Right ventricle myocardium inferior (tissue), 1 donor: Measurements from ENCODE around the gene PQBP1. TPM values are rescaled to one million over a fixed set of nuclear protein-coding genes. Genes with fewer than 3 reads are reported as not detected.

ENCODE experiments used
- ATAC-seq: fragments of 200-7000 bp; cut with Tn5 transposase; one replicate; pipeline ENCODE4 v1.9.1; 2020; ENCODE audit warnings: mild to moderate bottlenecking, moderate library complexity
- DNase-seq: peaks from one replicate; pipeline ENCODE4 v3.0.0; 2021; ENCODE audit errors: missing footprints
- intact Hi-C: fragments of 100-400 bp; cut with DNase I; formaldehyde crosslinking; loops from one replicate; pipeline ENCODE4 v1.11.0; 2022
- total RNA-seq: library from RNA; stranded (reverse); fragmentation: NEBNext Ultra II Directional; extraction: Animal tissue kit (Norgen Biotek cat#: 25700); gene quantifications from one replicate; pipeline ENCODE4 v1.2.1, GENCODE V29; 2021
- donor health status: DM: no; HTN: yes; CAD: no; lungs with severe emphysema.

Gene PQBP1
- total RNA-seq, 1 donor from 2014 or later, result 58.6 TPM

DNA sequence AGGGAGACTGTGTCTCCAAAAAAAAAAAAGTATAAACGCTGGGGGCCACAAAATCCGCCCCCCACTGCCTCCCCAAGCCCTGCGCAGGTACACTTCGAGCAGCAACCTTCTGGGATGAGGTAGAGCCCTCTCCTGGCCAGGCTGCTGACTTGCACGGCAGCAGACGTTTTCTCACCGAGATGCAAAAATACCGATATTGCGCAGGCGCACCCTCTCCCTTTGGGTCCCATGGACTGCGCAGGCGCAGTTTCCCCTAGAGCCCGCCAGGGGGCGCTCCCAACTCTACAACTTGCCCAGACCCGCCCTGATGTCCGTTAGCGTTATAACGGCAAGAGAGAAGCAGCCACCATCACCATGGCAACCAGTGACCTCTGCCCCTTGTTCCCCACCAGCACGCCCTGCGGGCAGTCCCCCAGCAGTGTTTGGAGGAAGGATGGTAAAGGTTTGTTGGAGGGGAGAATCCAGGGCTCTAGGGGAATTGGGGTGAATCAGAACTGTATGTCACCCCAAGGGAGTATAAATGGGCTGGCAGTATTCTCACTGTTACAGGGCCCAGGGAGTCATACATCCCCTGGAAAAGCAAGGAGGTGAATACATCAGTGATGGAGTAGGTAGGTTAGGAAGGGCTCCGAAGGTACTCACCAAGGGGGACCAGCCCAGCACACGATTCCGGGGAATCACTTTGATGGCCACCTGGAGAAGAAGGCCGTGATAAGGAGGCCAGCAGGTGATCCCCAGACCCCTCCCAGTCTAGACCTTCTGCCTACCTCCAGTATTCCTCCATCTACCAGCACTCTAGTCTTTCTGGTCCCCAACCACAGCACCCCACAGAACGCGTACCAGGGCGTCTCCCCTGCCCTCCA, 19.6 kb downstream of the PQBP1 start:
- DNase-seq (peak; percentile 93), ATAC-seq (peak; percentile 76)
- intact Hi-C loops, result loop anchor here (5.0 to 10.0 kb wide), 2 partner anchors 40 to 273 kb away; partner anchors contain the start of gene OTUD5

DNA sequence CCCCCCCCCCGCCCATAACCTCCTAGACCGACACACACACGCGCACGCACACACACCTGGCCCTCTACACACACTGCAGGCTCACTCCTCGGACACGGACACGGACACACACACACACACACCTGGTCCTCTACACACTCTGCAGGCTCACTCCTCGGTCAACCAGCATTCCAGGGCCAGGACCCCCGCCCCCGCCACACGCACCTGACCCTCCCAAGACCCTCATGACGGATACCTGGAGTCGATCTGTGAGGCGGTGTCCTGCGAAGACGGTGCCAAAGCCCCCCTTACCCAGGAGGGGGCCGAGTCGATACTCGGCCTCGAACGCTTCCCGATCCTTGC, 20.5 kb downstream of the PQBP1 start:
- ATAC-seq, result no peak
- intact Hi-C loops, result loop anchor here (5.0 to 10.0 kb wide), 2 partner anchors 39 to 273 kb away; partner anchors contain the start of gene OTUD5

GRCh38 chrX:48918643-48919340, 21.1 kb downstream of the PQBP1 start, which contains the start of gene PIM2:
TSS of gene PIM2 (minus strand) at chrX:48919024. CDS start at chrX:48918834, 190 bp downstream.
- intact Hi-C loops, result loop anchor here (5.0 to 10.0 kb wide), 2 partner anchors 39 to 274 kb away; partner anchors contain the start of gene OTUD5

More for the DNA sequence above, 20.5 kb downstream of the PQBP1 start:
- no peak for DNase-seq

GRCh38 chrX:48919360-48919841, 21.7 kb downstream of the PQBP1 start:
- intact Hi-C loops, result loop anchor here (5.0 to 10.0 kb wide), 2 partner anchors 38 to 275 kb away; partner anchors contain the start of gene OTUD5

More at GRCh38 chrX:48918643-48919340, 21.1 kb downstream of the PQBP1 start, which contains the start of gene PIM2:
- ATAC-seq, result peak; percentile 88
- DNase-seq, result peak; percentile 93

DNA sequence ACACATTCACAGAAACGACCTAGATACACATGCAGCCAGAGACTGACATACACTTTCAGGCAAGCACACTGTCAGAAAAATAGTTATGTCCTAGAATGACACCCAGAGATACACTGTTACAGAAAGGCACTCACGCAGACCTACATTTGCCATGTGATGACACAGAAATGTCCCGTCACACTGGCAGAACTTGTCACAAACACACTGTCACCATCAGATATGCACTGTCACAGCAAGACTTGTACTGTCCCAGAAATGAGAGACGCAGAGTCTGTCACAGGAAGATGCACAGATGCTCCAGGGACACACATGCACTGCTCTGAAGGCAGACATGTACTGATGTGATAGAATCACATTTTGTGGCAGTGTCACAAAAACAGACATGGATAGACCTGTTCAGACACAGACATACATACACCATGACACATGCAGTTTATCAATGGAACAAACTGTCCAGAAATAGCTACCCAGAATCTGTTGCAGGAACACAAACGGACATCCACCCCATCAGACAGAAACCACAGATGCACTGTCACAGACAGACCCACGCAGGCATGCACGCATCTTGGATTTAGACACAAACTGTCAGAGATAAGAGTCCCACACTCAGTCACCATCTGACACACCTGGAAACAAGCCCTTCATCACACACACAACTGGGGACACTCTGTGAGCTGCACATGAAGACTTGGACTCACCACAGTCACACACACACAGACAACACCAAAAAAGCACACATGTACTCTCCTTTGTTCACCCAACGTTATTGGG, 22.4 kb downstream of the PQBP1 start:
- ATAC-seq, result no peak
- intact Hi-C loops, result loop anchor here (5.0 to 10.0 kb wide), 2 partner anchors 37 to 275 kb away; partner anchors contain the start of gene OTUD5
- DNase-seq, result no peak

More at GRCh38 chrX:48919360-48919841, 21.7 kb downstream of the PQBP1 start:
- DNase-seq (no peak), ATAC-seq (peak; percentile 1)

DNA sequence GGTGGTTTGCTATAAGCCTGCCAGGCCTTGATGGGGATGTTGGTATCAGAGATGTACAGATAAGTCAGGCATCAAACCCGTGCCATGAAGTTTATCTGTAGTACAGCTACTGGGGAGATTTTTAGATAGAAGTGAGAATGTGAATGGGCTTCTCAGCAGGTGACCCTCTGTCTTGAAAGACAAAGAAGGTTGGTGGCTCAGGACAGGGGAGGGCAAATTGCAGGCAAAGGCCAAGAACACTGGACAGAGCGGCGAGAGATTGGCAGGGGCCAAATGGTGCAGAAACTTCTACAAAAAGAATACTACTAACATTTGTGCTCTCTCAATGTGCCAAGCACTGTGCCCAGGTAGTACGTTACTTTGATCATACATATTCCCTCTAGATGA, 23.0 kb downstream of the PQBP1 start:
- intact Hi-C loops, result no loop called here
- no peak for ATAC-seq
- no peak for DNase-seq

DNA sequence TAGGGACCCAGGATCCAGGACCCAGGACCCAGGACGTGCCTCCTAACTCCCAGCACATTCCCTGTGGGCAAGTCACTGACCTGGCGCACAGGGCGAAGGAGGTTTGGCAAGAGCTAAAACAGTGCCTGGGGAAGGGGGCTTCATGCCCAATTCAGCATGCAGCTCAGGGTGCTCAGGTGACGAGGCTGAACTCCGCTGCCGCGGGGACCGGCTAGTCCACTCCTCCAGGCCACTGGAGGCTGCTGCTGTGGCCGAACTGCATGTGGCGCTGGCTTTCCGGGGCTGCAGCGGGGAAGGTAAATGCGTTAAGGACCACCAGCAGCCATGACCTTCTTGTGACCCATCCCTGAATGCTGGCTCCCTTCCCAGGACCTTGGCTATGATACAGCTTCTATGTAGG, 26.0 kb downstream of the PQBP1 start:
- DNase-seq, result no peak
- intact Hi-C loops, result no loop called here
- no peak for ATAC-seq

DNA sequence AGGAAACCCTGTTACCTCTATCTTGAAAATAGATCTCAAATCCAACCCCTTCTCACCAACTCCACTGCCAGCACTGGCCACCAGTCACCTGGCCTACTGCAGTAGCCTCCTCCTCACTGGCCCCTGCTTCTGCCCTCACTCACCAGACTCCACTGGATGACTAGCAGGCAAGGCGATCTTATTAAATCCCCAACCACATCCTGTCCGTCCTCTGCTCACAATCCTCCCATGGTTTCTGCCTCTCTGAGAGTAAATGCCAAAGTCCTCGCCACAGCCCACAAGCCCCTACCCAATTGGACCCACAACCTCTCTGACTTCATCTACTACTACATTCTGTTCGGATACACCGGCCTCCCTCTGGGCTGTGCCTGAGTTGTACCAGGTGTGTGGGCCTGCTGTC, 26.5 kb downstream of the PQBP1 start:
- no peak for ATAC-seq
- DNase-seq, result no peak
- intact Hi-C loops, result no loop called here

DNA sequence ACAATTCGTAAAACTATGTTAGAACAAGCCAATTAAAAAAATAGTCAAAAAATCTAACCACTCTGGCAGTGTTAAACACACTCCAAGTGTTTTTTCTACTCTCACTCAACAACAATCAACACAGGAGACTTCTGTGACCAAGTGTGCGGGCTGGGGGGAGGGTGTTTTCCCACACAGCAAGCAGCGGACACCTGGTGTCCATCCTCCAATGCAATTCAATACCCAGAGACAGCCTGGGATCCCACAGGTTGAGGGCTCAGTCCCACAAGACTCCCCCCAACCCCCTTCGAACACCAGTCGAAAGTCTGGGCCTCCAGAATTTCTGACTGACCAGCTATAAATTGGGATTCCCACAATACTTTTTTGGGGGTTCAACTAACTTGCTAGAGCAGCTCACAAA, 29.4 kb downstream of the PQBP1 start:
- ATAC-seq, result no peak
- DNase-seq, result no peak
- intact Hi-C loops, result no loop called here

GRCh38 chrX:48927736-48928382, 30.1 kb downstream of the PQBP1 start:
- ATAC-seq, result no peak
- intact Hi-C loops, result no loop called here

GRCh38 chrX:48933757-48934156, 36.0 kb downstream of the PQBP1 start:
- intact Hi-C loops, result no loop called here
- ATAC-seq (no peak), DNase-seq (no peak)

More at GRCh38 chrX:48927736-48928382, 30.1 kb downstream of the PQBP1 start:
- DNase-seq, result no peak

DNA sequence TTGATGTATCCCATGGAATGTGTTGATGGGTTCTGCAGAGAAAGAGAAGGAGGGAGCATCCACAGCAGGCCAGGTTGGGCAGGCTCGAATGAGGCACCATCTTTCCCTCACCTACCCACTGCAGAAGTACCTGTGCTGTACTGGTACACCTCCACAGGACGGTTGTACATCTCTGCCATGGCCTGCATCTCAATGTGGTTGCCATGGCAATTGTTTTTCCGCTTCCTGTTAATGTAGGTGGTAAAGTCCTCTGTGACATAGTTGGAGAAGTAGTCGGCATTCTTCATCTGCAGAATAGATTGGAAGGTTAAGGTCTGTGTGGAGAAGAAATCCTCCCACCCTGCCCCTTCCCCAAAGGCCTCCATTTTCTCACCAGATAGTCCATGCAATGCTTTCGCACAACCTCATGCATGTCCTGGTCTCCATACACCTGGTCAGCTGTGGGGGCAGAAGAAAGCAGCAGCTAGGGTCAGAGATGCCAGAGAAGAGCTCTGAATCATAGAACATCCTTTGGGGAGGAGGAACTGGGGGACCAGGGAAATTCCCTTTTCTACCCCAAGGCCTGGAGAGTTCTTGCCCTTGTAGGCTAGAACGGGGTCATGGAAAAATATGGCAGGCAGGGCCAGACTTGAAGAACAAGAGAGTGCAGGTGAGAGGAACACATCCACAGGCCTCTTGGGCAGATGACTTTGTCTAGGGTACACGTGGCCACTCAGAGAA, 37.0 kb downstream of the PQBP1 start:
- no peak for DNase-seq
- no peak for ATAC-seq
- intact Hi-C loops, result no loop called here

DNA sequence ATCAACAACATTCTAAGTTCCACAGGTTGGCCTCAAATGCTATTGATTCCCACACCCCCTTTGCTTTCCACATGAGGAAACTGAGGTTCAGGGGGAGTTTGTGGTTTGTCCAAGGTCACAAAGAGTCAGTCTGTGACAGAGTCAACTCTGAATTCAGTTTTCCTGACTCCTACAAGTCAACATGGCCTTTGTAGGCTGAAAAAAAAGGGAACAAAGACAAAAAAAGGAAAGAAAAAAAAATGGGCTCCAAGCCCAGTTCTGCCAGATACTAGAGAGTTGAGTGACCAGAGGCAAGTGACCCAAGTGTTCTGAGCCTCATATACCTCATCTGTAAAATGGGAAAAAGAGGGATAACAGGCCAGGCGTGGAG, 37.6 kb downstream of the PQBP1 start:
- intact Hi-C loops, result no loop called here
- no peak for ATAC-seq
- DNase-seq, result no peak

DNA sequence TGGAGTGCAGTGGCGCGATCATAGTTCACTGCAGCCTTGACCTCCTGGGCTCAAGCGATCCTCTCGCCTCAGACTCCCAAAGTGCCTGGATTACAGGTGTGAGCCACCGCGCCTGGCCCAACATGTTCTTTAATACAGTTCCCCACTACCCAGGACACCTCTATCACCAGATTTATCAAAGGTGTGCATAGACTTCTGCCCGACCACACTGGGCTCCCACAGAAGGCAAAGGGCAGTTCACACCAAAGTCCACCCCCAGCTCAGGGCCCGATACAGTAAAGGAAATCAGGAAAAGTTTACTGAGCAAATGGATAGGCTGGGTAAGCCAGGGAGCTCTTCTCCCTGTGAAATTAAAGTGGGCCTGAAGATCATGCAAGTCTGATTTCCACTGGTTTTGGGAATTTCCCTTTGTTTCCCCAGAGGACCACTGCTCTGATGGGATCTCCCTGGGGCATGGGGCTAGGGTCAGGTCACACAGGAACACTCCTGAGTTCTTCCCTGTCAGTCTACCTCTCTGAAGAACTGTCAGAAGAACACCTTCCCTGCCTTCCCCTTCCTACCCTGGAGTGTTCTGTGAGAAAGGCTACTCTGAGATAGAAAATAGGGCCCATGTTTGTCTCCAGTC, 38.8 kb downstream of the PQBP1 start:
- ATAC-seq (no peak), DNase-seq (no peak)
- intact Hi-C loops, result no loop called here

- peak; percentile 39 for ATAC-seq
- intact Hi-C loops, result no loop called here
- DNase-seq, result peak; percentile 80
Measured at GRCh38 chrX:48937054-48937907, 39.6 kb downstream of the PQBP1 start.

DNA sequence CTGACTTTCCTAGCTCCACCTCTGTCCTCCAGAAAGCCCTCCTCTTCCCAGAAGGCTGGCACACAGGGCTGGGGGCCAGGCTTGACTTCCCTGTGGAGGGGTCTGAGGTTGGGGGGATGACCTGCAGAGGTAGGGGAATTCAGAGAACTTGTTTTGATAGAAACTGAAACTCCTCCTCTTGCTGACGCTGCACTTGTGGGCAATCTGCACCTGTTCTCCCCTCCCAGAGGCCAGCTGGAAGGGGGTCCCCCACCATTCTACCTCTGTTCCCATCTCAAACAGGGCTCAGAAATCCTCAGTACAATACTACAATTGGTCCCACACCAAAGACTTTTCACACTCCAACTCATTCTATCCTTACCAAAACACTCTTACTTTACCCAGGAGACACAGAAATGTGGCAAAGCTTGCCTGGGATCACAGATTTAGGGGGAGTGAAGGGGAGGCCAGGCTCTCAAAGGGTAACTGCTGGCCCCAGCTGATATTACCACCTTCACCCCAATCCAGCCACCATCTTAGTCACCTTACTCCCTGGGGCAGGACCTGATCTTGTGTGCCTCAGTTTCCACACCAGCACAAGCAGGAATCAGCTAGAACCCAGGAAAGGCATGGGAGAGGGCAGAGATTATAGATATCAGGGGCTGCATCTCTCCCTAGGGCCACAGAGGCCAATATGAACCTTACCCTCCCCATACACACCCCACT, 41.1 kb downstream of the PQBP1 start:
- ATAC-seq (no peak), DNase-seq (no peak)
- intact Hi-C loops, result no loop called here
